ENCODE measurements around the gene METAP2.

The METAP2 gene

GRCh38 chr12:95515197-95515596 lies 41.2 kb downstream of the METAP2 start:
- no peak overlapping the region for H3K9ac ChIP-seq (ENCODE audit: low read length)
- H2AFZ ChIP-seq (ENCODE audit: low read depth, low read length, severe bottlenecking) = no peak overlapping the region
- H3K9me3 ChIP-seq (ENCODE audit: insufficient read depth, low read length) = no peaks in the 10 kb centered on the region
- H3K36me3 ChIP-seq (ENCODE audit: low read length) = peaks cover 29% of the 10 kb centered on the region
- no peak for TF ChIP-seq EZH2phosphoT487 (conservative IDR thresholded peaks at IDR 0.05; ENCODE audit: low read length)
- TF ChIP-seq CTCF (IDR thresholded peaks at IDR 0.05; ENCODE audit: insufficient read depth, low read length, poor library complexity, severe bottlenecking) = no peak
- no peaks in the 10 kb centered on the region for H3K27me3 ChIP-seq (ENCODE audit: low read length)
- H3K9me2 ChIP-seq (replicated peaks; ENCODE audit: insufficient read depth, low read length) = no peaks in the 10 kb centered on the region
- no peak overlapping the region for H3K4me3 ChIP-seq (ENCODE audit: insufficient read depth, low read length, poor library complexity, severe bottlenecking)
- no peaks in the 10 kb centered on the region for H4K20me1 ChIP-seq (ENCODE audit: low read depth, low read length)
- H3K27ac ChIP-seq (ENCODE audit: low read depth, low read length) = no peak overlapping the region
- H3K4me2 ChIP-seq (ENCODE audit: low read depth, low read length, poor library complexity, severe bottlenecking) = no peak overlapping the region
- H3K79me2 ChIP-seq (ENCODE audit: insufficient read depth, low read length) = no peaks in the 10 kb centered on the region
- H3F3A ChIP-seq (ENCODE audit: insufficient read depth) = peaks cover 12% of the 10 kb centered on the region; the same call in 1 of the 2 replicates

GRCh38 chr12:95516757-95517156 lies 42.8 kb downstream of the METAP2 start:
- no peaks in the 10 kb centered on the region for H3K9me3 ChIP-seq (ENCODE audit: insufficient read depth, low read length)
- H3K9me2 ChIP-seq (replicated peaks; ENCODE audit: insufficient read depth, low read length) = no peaks in the 10 kb centered on the region
- peaks cover 20% of the 10 kb centered on the region for H3K36me3 ChIP-seq (ENCODE audit: low read length)
- H3F3A ChIP-seq (ENCODE audit: insufficient read depth) = peaks cover 12% of the 10 kb centered on the region; the same call in 1 of the 2 replicates
- no peaks in the 10 kb centered on the region for H4K20me1 ChIP-seq (ENCODE audit: low read depth, low read length)
- H3K4me2 ChIP-seq (ENCODE audit: low read depth, low read length, poor library complexity, severe bottlenecking) = no peak overlapping the region
- H2AFZ ChIP-seq (ENCODE audit: low read depth, low read length, severe bottlenecking) = no peak overlapping the region
- H3K27me3 ChIP-seq (ENCODE audit: low read length) = no peaks in the 10 kb centered on the region
- no peak overlapping the region for H3K27ac ChIP-seq (ENCODE audit: low read depth, low read length)
- H3K79me2 ChIP-seq (ENCODE audit: insufficient read depth, low read length) = no peaks in the 10 kb centered on the region
- no peak overlapping the region for H3K9ac ChIP-seq (ENCODE audit: low read length)
- no peak for TF ChIP-seq EZH2phosphoT487 (conservative IDR thresholded peaks at IDR 0.05; ENCODE audit: low read length)
- TF ChIP-seq CTCF (IDR thresholded peaks at IDR 0.05; ENCODE audit: insufficient read depth, low read length, poor library complexity, severe bottlenecking) = no peak
- no peak overlapping the region for H3K4me3 ChIP-seq (ENCODE audit: insufficient read depth, low read length, poor library complexity, severe bottlenecking)

GRCh38 chr12:95517246-95517645 lies 43.3 kb downstream of the METAP2 start:
- Histone ChIP-seq H2AFZ (ENCODE audit: low read depth, low read length, severe bottlenecking) (no peak overlapping the region), H3K27me3 (ENCODE audit: low read length) (no peaks in the 10 kb centered on the region), H3K27ac (ENCODE audit: low read depth, low read length) (no peak overlapping the region), H3K9me2 (replicated peaks; ENCODE audit: insufficient read depth, low read length) (no peaks in the 10 kb centered on the region), H3K9me3 (ENCODE audit: insufficient read depth, low read length) (no peaks in the 10 kb centered on the region), H4K20me1 (ENCODE audit: low read depth, low read length) (no peaks in the 10 kb centered on the region), H3K36me3 (ENCODE audit: low read length) (peaks cover 15% of the 10 kb centered on the region), H3K4me2 (ENCODE audit: low read depth, low read length, poor library complexity, severe bottlenecking) (no peak overlapping the region), H3K9ac (ENCODE audit: low read length) (no peak overlapping the region), H3K4me3 (ENCODE audit: insufficient read depth, low read length, poor library complexity, severe bottlenecking) (no peak overlapping the region), H3K79me2 (ENCODE audit: insufficient read depth, low read length) (no peaks in the 10 kb centered on the region), H3F3A (ENCODE audit: insufficient read depth) (peaks cover 12% of the 10 kb centered on the region; the same call in 1 of the 2 replicates)
- TF ChIP-seq EZH2phosphoT487 (conservative IDR thresholded peaks at IDR 0.05; ENCODE audit: low read length) (no peak), CTCF (IDR thresholded peaks at IDR 0.05; ENCODE audit: insufficient read depth, low read length, poor library complexity, severe bottlenecking) (no peak)
